HEK293T (cell line): ENCODE results near the gene RIOK3.

Experiments used
- FOXA1 ChIP-seq: fragments of 450-650 bp; IDR thresholded peaks from 2 replicates; pipeline ENCODE4 v1.6.1; 2016; ENCODE audit warnings: mild to moderate bottlenecking
- FOXM1 ChIP-seq: fragments of 450-650 bp; IDR thresholded peaks from 2 replicates; pipeline ENCODE4 v1.6.1; 2017; ENCODE audit warnings: mild to moderate bottlenecking, borderline replicate concordance
- L3MBTL2 ChIP-seq: fragments of 450-650 bp; conservative IDR thresholded peaks from 2 replicates; pipeline ENCODE4 v1.6.1; 2016; ENCODE audit warnings: mild to moderate bottlenecking
- LEF1 ChIP-seq: fragments of 450-650 bp; IDR thresholded peaks from 2 replicates; pipeline ENCODE4 v1.6.1; 2017; ENCODE audit warnings: mild to moderate bottlenecking, borderline replicate concordance
- SP1 ChIP-seq: fragments of 450-650 bp; IDR thresholded peaks from 2 replicates; pipeline ENCODE4 v1.6.1; 2017
- SUZ12 ChIP-seq: fragments of 450-650 bp; IDR thresholded peaks from 2 replicates; pipeline ENCODE4 v1.6.1; 2016; ENCODE audit warnings: mild to moderate bottlenecking
- ZNF384 ChIP-seq: fragments of 450-650 bp; IDR thresholded peaks from 2 replicates; pipeline ENCODE4 v1.6.1; 2016

- TF ChIP-seq ZNF384 (no peak), SP1 (no peak), SUZ12 (no peak), L3MBTL2 (no peak), FOXM1 (no peak), LEF1 (no peak), FOXA1 (no peak)
Measured at GRCh38 chr18:23494992-23495391, 41.9 kb downstream of the RIOK3 start.
